GM12801 (cell line): ENCODE measurements around the gene DVL2.

Source experiments
- TF ChIP-seq, protein P1 (sequence below): IDR thresholded peaks from one replicate; pipeline ENCODE4 v1.5.1; 2011; ENCODE audit warnings: control low read depth; ENCODE audit not compliant: insufficient read length; ENCODE audit errors: extremely low read depth

DVL2 gene

DNA sequence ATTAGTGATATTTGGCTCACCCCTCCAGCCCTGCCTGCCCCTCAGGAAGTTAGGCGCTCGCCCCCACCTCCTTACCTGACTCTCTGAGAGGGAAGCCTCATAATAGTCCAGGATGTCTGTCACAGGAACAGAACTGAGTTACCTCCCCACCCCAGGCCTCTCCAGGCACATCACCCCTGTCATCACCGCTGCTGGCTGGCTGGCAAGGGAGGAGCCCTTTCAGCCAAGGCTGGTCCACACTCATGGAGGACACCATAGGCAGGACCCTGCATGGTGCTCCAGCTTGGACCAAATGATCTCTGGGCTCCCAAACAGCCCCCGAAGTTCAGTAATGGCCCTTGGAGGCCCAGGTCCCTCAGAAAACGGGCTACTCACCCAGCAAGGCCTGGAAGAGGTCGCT lies 16.2 kb downstream of the DVL2 start:
- TF ChIP-seq, protein P1, sequence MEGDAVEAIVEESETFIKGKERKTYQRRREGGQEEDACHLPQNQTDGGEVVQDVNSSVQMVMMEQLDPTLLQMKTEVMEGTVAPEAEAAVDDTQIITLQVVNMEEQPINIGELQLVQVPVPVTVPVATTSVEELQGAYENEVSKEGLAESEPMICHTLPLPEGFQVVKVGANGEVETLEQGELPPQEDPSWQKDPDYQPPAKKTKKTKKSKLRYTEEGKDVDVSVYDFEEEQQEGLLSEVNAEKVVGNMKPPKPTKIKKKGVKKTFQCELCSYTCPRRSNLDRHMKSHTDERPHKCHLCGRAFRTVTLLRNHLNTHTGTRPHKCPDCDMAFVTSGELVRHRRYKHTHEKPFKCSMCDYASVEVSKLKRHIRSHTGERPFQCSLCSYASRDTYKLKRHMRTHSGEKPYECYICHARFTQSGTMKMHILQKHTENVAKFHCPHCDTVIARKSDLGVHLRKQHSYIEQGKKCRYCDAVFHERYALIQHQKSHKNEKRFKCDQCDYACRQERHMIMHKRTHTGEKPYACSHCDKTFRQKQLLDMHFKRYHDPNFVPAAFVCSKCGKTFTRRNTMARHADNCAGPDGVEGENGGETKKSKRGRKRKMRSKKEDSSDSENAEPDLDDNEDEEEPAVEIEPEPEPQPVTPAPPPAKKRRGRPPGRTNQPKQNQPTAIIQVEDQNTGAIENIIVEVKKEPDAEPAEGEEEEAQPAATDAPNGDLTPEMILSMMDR = no peak

DNA sequence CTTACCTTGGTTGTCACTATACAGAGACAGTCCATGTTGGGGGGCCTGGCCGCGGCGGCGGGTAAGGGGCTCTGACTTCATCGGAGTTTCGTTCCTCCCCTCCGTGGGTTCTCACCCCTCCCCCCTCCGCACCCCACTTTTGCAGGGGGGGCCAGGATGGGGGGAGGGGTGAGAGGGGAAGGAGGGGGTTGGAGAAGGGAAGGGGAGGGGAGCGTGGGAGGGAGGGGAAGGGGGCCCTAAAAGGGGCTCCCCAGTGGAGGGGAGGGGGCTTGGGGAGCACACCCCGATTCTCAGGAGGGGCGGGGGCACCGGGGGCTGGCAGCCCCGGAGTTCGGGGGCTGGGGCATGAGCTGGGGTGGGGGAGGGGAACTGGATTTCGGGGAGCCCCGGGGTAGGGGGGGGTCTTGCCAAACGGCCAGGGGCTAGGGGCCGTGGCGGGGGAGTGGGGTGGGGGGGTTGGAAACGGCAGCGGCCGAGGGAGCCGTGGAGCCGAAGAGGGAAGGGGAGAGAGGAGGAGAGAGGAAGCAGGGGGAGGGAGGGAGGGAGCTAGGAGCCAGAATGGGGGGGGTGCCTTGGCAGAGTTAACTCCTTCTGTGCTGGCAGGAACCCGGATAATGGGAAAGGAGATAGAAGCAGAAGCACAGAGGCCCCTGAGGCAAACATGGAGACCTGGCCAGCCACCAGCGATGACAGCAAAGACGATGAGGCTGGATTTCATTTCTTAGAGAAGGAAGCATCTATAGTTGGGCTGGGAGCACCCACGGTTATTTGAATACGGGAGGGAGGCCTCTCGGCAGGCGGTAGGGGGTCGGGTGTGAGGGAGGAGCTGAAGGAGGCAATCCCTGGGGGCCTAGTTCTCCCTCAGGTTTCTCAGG lies 17.0 kb downstream of the DVL2 start:
- TF ChIP-seq, protein P1 = no peak

DNA sequence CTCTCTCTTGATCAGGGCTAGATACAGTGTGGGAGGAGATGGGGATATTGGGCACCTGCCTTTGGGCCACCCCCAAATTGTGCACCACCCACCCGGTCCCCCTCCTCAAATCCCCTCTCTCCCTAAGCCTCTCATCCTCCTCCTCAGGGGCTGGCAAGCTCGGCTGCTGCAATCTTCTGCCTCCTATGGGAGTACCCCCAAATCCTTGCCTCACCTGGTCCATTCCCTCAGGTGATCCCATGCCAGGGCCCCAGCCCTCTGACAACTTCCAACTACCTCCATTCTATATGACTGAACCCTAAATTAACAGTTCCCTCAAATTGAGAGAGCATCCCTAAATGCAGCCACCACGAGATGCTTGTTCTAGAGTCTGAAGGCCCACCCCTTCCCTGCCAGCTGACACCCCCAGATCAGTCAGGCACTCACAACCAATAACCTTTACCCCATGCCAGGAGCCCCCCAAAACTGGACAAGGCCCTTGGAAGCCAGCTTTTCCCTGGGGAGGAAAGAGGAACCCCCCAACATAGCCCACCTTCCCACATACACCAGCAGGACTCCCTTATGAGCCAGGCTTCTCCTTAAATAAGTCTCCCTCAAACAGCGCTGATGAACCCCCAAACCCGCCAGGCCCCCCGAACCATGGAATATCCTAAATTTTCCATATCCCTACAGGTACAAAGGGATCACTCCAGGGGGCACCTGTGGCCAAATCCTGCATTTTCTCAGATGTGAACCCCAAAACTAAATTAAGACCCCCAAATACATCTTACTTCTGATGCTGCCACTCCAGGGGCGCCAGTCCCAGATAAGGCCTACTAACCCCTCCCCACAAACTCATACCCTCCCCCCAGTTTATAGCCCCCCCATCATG lies 17.8 kb downstream of the DVL2 start:
- TF ChIP-seq, protein P1 = no peak

DNA sequence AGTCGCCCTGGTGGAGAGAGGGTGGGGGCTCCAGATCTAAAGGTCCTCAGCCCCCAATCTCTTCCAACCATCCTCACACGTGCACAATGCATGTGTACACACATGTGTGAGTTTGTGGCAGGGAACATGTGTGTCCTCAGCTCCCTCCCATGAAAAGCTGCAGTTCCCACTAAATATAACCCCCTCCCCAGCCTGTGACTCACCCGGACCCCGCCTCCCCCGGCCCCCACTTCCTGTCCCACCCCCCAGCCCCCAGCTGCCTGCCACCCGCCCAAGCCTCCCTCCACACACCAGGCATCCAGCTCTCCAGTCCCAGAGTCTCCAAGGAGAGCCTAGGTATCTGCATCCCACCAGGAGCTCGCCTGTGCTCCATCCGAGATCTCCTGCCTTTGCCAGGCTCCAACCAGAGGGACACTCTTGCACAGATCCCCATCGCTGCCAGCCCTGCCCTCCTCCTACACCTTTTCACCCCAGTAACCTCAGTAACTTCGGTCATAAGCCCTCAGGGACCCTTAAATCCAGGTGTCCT lies 18.6 kb downstream of the DVL2 start:
- TF ChIP-seq, protein P1 = no peak

DNA sequence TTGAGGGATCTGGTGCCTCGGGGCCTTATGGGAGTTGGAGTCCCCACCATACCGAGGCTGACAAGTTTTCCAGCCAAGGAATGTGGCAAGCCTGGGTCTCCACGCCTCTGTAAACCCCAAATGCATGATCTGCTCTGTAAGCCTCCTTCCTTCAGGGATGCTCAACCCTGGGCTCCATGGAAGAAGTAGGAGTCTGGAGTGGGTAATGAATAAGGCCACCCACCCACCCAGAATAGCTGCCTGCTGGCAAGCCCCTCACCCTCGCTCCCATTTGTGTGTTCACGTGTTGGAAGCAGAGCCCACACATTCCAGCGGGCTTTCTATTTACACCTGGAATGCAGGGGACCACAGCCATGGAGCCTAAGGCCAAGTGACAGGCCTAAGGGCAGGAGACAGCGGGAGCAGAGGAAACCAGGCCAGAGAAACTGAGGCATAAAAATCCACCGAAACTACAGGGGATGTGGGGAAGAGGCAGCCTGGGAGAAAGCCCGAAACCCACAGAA lies 19.1 kb downstream of the DVL2 start:
- TF ChIP-seq, protein P1 = no peak

DNA sequence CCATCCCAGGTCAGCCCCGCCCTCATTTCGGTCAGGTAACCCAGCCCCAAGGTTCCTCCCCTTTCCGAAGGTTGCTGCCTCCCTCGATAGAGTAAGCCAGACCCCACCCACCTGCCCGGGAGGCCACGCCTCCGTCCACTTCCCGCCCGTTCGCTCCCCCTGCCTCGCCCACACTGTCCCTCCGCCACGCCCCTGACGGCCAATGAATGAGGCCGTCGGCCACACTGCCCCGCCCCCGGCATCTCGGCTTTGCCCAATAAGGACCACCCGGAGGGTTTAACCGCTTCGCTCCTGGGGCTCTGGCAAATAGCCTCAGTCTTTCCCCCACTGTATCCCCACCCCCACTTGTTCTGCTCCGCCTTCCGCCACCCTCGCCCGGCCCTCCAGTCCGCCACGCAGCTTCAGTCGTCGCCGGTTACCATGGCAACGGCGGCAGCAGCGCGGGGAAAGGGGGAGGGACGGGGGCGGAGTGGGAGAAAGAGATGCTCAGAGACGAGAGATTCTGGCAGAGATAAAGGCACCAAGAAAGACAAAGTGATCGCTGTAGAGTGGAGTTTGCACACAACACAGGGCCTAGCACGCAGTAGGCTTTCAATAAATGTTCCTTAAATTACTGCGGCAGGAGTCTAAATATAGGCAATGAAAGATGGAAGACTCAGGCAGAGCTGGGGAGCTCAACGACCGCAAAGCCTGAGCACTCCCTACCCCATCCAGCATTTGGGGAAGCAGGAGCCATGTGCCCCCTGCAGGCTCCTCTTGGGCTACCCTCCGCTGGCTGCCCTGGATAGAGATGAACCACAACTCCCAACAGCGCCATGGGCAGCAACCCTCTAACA lies 19.8 kb downstream of the DVL2 start:
- TF ChIP-seq, protein P1 = no peak

DNA sequence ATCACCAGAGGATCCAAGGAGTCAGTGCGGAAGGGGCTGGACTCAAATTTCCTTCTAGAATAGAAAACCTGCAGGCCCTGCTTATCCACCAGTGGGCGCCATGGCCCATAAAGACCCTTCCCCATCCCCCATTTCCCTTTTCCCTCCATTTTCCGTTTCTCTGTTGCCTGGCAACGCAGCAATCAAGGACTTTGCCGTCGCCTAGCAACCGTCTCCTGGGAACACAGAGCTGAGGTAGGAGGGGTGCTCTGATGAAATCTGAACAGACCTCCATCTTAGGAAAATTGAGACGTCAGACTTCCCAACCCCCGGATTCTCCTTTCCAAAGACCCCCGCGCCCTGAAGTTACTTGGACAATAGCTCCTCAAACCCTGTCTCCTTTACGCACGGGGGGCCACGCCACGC lies 20.4 kb downstream of the DVL2 start:
- TF ChIP-seq, protein P1 = no peak
